BJ (cell line): Measurements from ENCODE around the gene KCNH8. TPM values are rescaled to one million over a fixed set of nuclear protein-coding genes. Genes with fewer than 3 reads are reported as not detected.

Source experiments
- CTCF ChIA-PET: fragments of 350-600 bp; formaldehyde crosslinking; extraction: SDS; loops from one replicate; lab custom pipeline; 2021; ENCODE audit warnings: antibody characterized with exemption, inconsistent platforms; lab: Yijun Ruan, JAX
- POLR2A ChIA-PET: fragments of 300-600 bp; sonication (Branson Sonifier 250); formaldehyde crosslinking; extraction: SDS; loops from one replicate; lab custom pipeline; 2021; ENCODE audit warnings: antibody characterized with exemption; lab: Charles Lee
- DNase-seq: peaks from one replicate; pipeline ENCODE4 v3.0.0-alpha.2; 2011; ENCODE audit warnings: low read depth
- H3K27me3 ChIP-seq: 2 replicates; pipeline ENCODE4 v1.6.0; 2011; ENCODE audit warnings: low read length; ENCODE audit not compliant: control insufficient read depth, insufficient read depth
- H3K36me3 ChIP-seq: 2 replicates; pipeline ENCODE4 v1.5.1; 2011; ENCODE audit warnings: low read length; ENCODE audit not compliant: control insufficient read depth, insufficient read depth
- H3K4me3 ChIP-seq: 2 replicates; pipeline ENCODE4 v1.5.1; 2011; ENCODE audit warnings: low read depth, mild to moderate bottlenecking, control low read depth, low read length
- polyA plus RNA-seq: library from polyadenylated mRNA; depleted of rRNA; stranded (reverse); fragments of >200 nt; gene quantifications from 2 replicates; pipeline ENCODE4 v1.2.3, GENCODE V29; 2011
- TF ChIP-seq, protein P1 (sequence below): IDR thresholded peaks from 2 replicates; pipeline ENCODE4 v1.5.1; 2011; ENCODE audit warnings: low read depth, mild to moderate bottlenecking, control low read depth, inconsistent platforms, low read length, moderate library complexity; ENCODE audit not compliant: insufficient read depth

KCNH8 gene
- polyA plus RNA-seq, 1 experiment = 0.02 TPM

DNA sequence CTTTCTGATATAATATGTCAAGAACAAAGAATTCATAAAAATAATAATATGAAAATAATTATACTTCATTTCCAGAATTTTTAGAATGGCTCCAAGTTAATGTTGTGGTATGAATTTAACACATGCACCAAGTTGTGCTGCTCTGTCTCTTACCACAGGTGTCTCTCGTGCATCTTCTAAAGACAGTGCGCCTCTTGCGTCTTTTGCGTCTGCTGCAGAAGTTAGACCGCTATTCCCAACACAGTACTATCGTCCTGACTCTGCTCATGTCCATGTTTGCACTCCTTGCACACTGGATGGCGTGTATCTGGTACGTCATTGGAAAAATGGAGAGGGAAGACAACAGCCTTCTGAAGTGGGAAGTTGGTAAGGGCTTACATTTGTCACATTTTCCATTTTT, 246.6 kb downstream of the KCNH8 start:
- no peaks in the 10 kb centered on the region for H3K36me3 ChIP-seq
- POLR2A ChIA-PET = no interaction called here

DNA sequence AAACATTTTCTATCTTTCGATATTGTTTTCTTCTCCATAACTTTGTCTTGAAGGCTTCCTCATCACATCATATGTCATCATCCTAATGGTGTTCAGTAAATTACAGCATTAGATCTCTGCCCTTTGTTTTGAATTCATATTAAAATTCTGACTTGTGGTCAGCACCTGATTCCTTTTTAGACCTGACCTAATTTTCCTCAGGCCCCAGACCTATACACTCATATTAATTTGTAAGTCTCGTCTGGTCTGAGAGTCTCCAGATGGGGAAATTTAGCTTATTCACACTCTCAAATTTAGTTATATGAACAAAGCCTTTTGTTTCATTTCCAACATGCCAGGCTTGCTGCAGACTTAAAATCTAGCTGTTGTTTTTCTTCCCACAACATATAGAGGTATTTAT, 248.4 kb downstream of the KCNH8 start:
- TF ChIP-seq, protein P1, sequence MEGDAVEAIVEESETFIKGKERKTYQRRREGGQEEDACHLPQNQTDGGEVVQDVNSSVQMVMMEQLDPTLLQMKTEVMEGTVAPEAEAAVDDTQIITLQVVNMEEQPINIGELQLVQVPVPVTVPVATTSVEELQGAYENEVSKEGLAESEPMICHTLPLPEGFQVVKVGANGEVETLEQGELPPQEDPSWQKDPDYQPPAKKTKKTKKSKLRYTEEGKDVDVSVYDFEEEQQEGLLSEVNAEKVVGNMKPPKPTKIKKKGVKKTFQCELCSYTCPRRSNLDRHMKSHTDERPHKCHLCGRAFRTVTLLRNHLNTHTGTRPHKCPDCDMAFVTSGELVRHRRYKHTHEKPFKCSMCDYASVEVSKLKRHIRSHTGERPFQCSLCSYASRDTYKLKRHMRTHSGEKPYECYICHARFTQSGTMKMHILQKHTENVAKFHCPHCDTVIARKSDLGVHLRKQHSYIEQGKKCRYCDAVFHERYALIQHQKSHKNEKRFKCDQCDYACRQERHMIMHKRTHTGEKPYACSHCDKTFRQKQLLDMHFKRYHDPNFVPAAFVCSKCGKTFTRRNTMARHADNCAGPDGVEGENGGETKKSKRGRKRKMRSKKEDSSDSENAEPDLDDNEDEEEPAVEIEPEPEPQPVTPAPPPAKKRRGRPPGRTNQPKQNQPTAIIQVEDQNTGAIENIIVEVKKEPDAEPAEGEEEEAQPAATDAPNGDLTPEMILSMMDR = no peak
- ChIA-PET POLR2A (no interaction called here), CTCF (interaction anchor here (1.3 kb wide), 1 partner anchor 40 kb away, joined by 3 read pairs; no protein-coding TSS in a partner anchor)
- Histone ChIP-seq H3K36me3 (no peaks in the 10 kb centered on the region), H3K4me3 (no peak overlapping the region), H3K27me3 (no peaks in the 10 kb centered on the region)
- DNase-seq = no peak

More for the DNA sequence above, 246.6 kb downstream of the KCNH8 start:
- Histone ChIP-seq H3K4me3 (no peak overlapping the region), H3K27me3 (no peaks in the 10 kb centered on the region)
- TF ChIP-seq, protein P1 = no peak
- CTCF ChIA-PET = no interaction called here
- DNase-seq = no peak

DNA sequence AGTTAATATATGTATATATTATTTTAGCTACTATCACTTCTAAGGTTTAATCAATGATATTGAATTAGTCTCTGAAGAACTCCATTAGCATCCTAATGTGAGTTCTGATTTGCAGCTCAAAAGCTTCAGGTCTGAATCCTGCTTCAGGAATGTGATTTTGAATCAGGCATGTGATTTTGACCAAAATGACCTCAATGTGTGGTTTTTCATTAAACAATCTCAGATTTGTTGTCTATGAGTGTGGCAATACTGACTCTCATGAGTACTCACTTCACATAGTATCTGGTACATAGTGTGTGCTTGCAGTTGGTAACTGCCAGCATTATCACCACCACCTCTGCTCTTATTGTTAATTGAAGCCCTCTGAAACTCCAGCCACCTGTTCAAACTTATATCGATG, 251.0 kb downstream of the KCNH8 start:
- TF ChIP-seq, protein P1 = no peak
- CTCF ChIA-PET = no interaction called here
- no peaks in the 10 kb centered on the region for H3K36me3 ChIP-seq
- H3K4me3 ChIP-seq = no peak overlapping the region
- POLR2A ChIA-PET = no interaction called here
- no peaks in the 10 kb centered on the region for H3K27me3 ChIP-seq
- DNase-seq = no peak

DNA sequence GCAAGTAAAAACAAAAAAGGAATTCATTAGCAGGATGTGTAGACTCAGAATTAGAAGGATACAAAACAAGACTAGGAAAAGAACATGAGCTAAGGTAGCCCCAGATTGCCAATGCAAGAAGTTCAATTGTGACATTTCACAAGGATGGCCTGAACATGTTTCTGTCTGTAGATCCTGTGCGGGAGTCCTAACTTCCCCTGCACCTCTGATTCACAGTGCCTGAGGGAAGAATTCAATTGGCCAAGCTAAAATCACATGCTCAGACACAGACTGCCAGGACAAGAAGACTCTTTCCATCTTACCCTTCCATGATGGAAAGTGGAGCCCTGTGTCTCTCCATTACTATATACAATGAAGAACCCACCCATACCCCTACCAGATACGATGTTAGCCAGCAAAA, 251.5 kb downstream of the KCNH8 start:
- H3K27me3 ChIP-seq = no peaks in the 10 kb centered on the region
- ChIA-PET CTCF (no interaction called here), POLR2A (no interaction called here)
- no peaks in the 10 kb centered on the region for H3K36me3 ChIP-seq
- H3K4me3 ChIP-seq = no peak overlapping the region
- TF ChIP-seq, protein P1 = no peak
- DNase-seq = no peak

DNA sequence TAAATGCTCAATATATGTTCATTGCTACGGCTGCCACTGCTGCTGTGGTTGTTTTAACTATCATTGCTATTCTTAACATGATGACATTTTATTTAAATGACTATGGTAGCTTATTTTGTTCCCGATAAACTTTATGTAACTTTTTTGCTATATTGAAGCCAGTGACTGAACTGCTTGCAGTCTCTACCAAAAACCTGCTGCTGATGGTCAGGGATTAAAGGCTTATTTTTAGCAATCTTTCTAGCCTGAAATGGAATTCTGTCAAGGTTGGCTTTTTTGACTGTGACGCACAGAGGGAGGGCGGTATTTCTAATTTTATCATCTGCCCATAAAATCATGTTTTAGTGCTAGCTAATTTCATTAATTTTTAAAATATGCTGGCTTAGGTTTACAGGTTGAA, 271.8 kb downstream of the KCNH8 start:
- Histone ChIP-seq H3K36me3 (no peaks in the 10 kb centered on the region), H3K4me3 (no peak overlapping the region), H3K27me3 (no peaks in the 10 kb centered on the region)
- no peak for DNase-seq
- TF ChIP-seq, protein P1 = no peak
- ChIA-PET POLR2A (no interaction called here), CTCF (no interaction called here)
